DMS 273 (cell line): ENCODE data around the gene TRIO.

ENCODE experiments used
- DNase-seq: peaks from one replicate; lab custom pipeline; 2025; ENCODE audit not compliant: unreplicated experiment; lab: John Stamatoyannopoulos, UW

TRIO gene

GRCh38 chr5:14145435-14146334 is 2.5 kb downstream of the TRIO start:
- DNase-seq = no peak

DNA sequence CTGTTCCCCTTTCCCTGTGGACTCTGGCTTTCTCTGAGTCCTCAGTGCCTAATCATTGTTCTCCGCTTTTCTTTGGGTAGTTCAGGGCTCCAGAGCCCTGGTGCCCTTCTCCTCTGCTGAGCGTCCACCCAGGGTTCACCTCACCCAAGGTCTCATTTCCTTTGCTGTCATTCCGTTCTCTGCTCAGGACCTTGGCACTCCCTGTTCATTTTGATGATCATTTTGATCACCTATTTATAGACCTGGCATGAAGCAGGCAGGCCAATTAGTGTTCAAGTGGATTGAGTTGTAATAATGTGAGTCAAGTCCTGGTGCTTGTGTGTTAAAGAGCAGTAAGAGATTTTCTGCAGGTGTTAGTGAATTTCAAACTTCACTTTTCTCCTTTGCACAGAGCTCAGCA is 3.6 kb downstream of the TRIO start:
- no peak for DNase-seq

DNA sequence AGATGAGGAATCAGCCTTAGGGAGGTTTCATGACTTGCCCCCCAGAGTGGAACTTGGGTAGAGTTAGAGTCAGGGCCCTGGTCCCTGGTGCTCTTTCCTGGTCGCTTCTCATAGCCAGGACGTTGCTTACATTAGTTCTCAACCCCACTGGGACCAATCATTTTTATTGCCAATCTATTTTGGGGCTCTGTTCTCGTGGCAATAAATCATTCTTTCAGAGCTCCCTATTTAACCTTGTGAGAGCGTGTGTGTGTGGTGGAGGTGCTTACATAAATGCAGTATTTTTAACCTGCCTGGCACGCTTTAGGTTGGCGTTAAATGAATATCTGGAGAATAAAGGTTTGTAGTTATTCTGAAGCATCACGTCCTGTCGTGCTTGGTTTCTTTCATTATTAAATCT is 4.1 kb downstream of the TRIO start:
- DNase-seq = no peak

DNA sequence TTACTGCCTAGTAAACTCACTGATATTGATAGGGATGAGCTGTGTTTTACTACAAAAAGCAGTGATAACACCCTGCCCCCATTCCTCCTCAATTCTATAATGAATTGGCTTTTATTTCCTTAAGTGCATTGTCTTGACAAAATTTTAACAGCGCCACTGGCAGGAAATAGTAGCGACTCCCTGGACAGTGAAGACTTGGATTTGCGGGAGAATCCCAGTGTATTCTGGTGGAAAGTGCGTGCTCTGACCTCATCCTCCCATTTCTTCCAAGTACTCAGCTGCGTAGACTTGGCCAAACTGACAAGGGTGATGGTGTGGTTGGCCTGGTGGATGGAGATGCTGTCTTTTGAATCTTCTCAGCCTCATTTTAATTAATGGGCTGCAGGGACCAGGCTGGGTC is 5.3 kb downstream of the TRIO start:
- DNase-seq = no peak

GRCh38 chr5:14148890-14149671 is 5.9 kb downstream of the TRIO start:
- no peak for DNase-seq

DNA sequence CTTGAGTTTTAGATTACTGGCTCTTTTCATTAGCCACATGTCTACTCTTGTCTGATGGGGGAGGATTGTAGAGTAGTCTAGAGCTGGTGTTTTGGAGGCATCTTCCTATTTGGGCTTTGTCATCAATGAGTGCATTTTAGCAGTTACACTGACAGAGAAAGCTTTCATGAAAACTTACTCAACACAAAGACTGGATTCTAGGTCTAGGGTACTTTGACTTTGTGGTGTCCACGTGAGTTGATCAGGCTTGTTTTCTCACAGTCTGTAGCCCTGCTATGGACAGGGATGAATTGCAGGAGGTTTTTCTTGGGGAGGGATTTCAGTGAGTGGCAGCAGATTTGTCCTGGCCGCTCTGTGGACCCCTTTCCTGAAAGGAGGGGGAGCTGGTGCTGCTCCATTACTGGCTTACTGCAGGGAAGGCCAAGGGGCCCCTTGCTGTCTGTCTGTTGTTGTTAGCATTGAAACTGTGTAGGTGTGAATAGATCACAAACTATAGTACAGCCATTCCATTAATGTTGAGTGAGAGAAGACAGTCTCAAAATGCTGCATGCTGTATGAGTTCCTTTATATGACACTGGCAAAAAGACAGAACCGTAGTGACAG is 6.6 kb downstream of the TRIO start:
- DNase-seq = no peak

DNA sequence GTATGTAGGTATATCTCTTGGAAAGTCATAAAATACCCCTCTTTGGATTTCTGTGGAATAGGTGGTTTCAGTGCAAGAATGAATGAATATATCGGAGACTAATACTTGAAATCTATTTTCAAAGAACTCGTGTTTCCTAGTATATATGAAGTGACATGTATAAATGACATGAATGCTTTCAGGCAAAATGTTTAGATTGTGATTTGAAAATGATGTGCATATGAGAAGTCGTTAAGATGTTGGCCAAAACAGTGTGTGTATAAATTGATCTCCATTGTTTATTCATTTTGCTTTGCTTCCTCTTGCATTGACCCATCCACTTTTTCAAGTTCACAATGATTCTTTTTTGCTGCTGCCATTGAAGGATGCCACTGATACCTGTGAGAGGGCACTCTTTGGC is 8.3 kb downstream of the TRIO start:
- no peak for DNase-seq

- peak; percentile 75 for DNase-seq
Observed at GRCh38 chr5:14153071-14153864, 10.1 kb downstream of the TRIO start.

GRCh38 chr5:14153932-14154731 is 11.0 kb downstream of the TRIO start:
- peak; percentile 67 for DNase-seq

- no peak for DNase-seq
Observed at GRCh38 chr5:14155075-14155474, 11.9 kb downstream of the TRIO start.

GRCh38 chr5:14155739-14156138 is 12.6 kb downstream of the TRIO start:
- DNase-seq = no peak

DNA sequence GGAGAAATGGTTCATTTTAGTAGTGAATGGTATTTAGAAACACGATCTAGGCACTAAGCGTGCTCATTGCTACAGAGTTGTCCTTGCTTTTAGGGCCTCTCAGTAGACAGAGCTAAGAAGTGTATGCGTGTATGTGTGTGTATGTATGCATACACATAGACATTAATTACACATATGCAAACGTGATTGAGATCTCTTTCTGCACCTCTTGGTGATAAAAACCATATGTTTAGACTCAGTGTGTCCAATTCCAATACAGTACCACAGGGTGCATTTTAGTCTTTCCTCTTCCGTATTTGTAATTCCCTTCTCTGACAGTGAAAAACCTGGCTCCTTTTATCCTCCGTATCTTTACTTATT is 13.1 kb downstream of the TRIO start:
- no peak for DNase-seq

DNA sequence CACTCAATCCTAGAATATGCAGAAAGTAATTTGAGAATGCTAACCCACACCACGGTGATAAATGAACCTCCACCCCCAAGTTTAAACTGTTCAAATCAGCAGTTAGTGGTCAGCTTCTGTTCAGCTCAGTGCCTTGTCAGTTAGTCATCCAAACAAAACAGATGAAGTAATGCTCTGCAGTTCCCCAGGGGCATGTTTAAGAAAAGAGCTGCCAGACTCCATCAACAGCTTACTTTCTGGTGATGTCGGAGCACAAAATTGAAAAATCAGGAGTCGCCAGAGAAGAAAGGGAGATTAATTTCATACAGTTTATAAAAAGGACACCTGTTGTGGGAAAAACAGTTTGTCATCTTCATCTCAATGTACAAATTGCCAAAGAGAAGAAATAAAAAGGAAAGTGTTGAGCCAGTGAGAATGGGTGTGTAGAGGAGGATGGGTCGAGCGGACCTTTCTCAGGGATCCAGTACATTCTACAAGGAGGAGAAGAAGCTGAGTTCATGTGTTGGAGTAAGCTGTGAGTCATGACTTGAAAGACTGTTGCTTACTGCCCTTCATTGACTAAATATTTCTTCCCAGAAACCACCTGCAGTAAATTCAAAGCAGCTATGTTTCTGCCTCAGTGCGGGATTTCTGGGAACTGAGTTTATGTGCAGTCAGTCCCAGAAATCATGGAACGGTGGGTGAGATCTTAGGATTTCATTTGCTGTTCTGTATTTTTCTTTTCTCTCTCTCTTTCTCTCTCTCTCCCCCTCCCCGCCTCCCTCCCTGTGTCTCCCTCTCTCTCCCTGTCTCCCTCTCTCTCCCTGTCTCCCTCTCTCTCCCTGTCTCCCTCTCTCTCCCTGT is 13.7 kb downstream of the TRIO start:
- peak; percentile 92 for DNase-seq

DNA sequence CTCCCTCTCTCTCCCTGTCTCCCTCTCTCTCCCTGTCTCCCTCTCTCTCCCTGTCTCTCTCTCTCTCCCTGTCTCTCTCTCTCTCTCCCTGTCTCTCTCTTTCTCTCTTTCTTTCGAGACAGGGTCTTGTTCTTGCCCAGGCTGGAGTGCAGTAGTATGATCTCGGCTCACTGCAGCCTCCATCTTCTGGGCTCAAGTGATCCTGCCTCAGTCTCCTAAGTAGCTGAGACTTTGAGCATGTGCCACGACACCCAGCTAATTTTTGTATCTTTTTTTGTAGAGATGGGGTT is 14.3 kb downstream of the TRIO start:
- DNase-seq = no peak

- no peak for DNase-seq
Observed at GRCh38 chr5:14158890-14159666, 15.9 kb downstream of the TRIO start.

- peak; percentile 96 for DNase-seq
Observed at GRCh38 chr5:14161825-14162556, 18.8 kb downstream of the TRIO start.

- DNase-seq = peak; percentile 63
Observed at GRCh38 chr5:14164164-14165163, 21.3 kb downstream of the TRIO start.
